BJ (cell line): ENCODE data around the gene ATOH8. TPM values are rescaled to one million over a fixed set of nuclear protein-coding genes. Genes with fewer than 3 reads are reported as not detected.
A peak's percentile ranks its signal among the peaks of the same experiment; 100 is the strongest.

Experiments
- CTCF ChIA-PET: fragments of 350-600 bp; formaldehyde crosslinking; extraction: SDS; loops from one replicate; lab custom pipeline; 2021; ENCODE audit warnings: antibody characterized with exemption, inconsistent platforms; lab: Yijun Ruan, JAX
- POLR2A ChIA-PET: fragments of 300-600 bp; sonication (Branson Sonifier 250); formaldehyde crosslinking; extraction: SDS; loops from one replicate; lab custom pipeline; 2021; ENCODE audit warnings: antibody characterized with exemption; lab: Charles Lee
- DNase-seq: peaks from one replicate; pipeline ENCODE4 v3.0.0-alpha.2; 2011; ENCODE audit warnings: low read depth
- H3K27me3 ChIP-seq: 2 replicates; pipeline ENCODE4 v1.6.0; 2011; ENCODE audit warnings: low read length; ENCODE audit not compliant: control insufficient read depth, insufficient read depth
- H3K36me3 ChIP-seq: 2 replicates; pipeline ENCODE4 v1.5.1; 2011; ENCODE audit warnings: low read length; ENCODE audit not compliant: control insufficient read depth, insufficient read depth
- H3K4me3 ChIP-seq: 2 replicates; pipeline ENCODE4 v1.5.1; 2011; ENCODE audit warnings: low read depth, mild to moderate bottlenecking, control low read depth, low read length
- CTCF ChIP-seq: IDR thresholded peaks from 2 replicates; pipeline ENCODE4 v1.5.1; 2011; ENCODE audit warnings: low read depth, mild to moderate bottlenecking, control low read depth, inconsistent platforms, low read length, moderate library complexity; ENCODE audit not compliant: insufficient read depth
- polyA plus RNA-seq: library from polyadenylated mRNA; depleted of rRNA; stranded (reverse); fragments of >200 nt; gene quantifications from 2 replicates; pipeline ENCODE4 v1.2.3, GENCODE V29; 2011

ATOH8 gene
- polyA plus RNA-seq, 1 experiment = 19.5 TPM

GRCh38 chr2:85769236-85769982, 15.6 kb downstream of the ATOH8 start:
- Histone ChIP-seq H3K4me3 (no peak overlapping the region), H3K27me3 (no peaks in the 10 kb centered on the region), H3K36me3 (peaks cover 5% of the 10 kb centered on the region)
- POLR2A ChIA-PET = no interaction called here
- no peak for DNase-seq
- TF ChIP-seq CTCF = peak; percentile 30
- CTCF ChIA-PET = interaction anchor here (0.7 to 5.8 kb wide), 11 partner anchors 8 to 45 kb away, joined by 3 to 65 read pairs (median 4); partner anchors contain the start of gene ATOH8

- Histone ChIP-seq H3K4me3 (no peak overlapping the region), H3K27me3 (no peaks in the 10 kb centered on the region), H3K36me3 (peaks cover 5% of the 10 kb centered on the region)
- DNase-seq = no peak
- ChIA-PET CTCF (interaction anchor here (0.8 to 5.8 kb wide), 9 partner anchors 9 to 44 kb away, joined by 3 to 65 read pairs (median 4); partner anchors contain the start of gene ATOH8), POLR2A (no interaction called here)
- TF ChIP-seq CTCF = no peak
Observed at GRCh38 chr2:85769983-85770362, 16.2 kb downstream of the ATOH8 start.

GRCh38 chr2:85770369-85770768, 16.6 kb downstream of the ATOH8 start:
- no peak overlapping the region for H3K4me3 ChIP-seq
- POLR2A ChIA-PET = no interaction called here
- no peaks in the 10 kb centered on the region for H3K27me3 ChIP-seq
- DNase-seq = no peak
- no peak for TF ChIP-seq CTCF
- peaks cover 5% of the 10 kb centered on the region for H3K36me3 ChIP-seq
- CTCF ChIA-PET = interaction anchor here (1.0 to 5.8 kb wide), 7 partner anchors 10 to 44 kb away, joined by 3 to 65 read pairs (median 11); partner anchors contain the start of gene ATOH8

- POLR2A ChIA-PET = interaction anchor here (0.5 kb wide), 1 partner anchor 452 kb away, joined by 7 read pairs; no protein-coding TSS in a partner anchor
- no peak for DNase-seq
- no peak overlapping the region for H3K4me3 ChIP-seq
- H3K27me3 ChIP-seq = no peaks in the 10 kb centered on the region
- H3K36me3 ChIP-seq = peaks cover 3% of the 10 kb centered on the region
- TF ChIP-seq CTCF = no peak
- CTCF ChIA-PET = interaction anchor here (1.0 to 5.8 kb wide), 14 partner anchors 10 to 56 kb away, joined by 3 to 65 read pairs (median 4); partner anchors contain the start of gene ATOH8
Observed at GRCh38 chr2:85770786-85771409, 17.1 kb downstream of the ATOH8 start.

GRCh38 chr2:85771486-85771885, 17.7 kb downstream of the ATOH8 start:
- H3K36me3 ChIP-seq = peaks cover 6% of the 10 kb centered on the region
- H3K27me3 ChIP-seq = no peaks in the 10 kb centered on the region
- H3K4me3 ChIP-seq = no peak overlapping the region
- CTCF ChIA-PET = interaction anchor here (0.8 to 5.8 kb wide), 19 partner anchors 11 to 307 kb away, joined by 3 to 65 read pairs (median 4); partner anchors contain the start of gene ATOH8
- no peak for DNase-seq
- POLR2A ChIA-PET = interaction anchor here (0.5 to 1.1 kb wide), 3 partner anchors 18 to 452 kb away, joined by 3 to 7 read pairs (median 6); partner anchors contain the start of gene ATOH8
- no peak for TF ChIP-seq CTCF
